GM23338 (cell line): ENCODE results near the gene TSPAN7. TPM values are rescaled to one million over a fixed set of nuclear protein-coding genes. Genes with fewer than 3 reads are reported as not detected.

ENCODE experiments used
- ATAC-seq: fragments of 200-7000 bp; cut with Tn5 transposase; 3 replicates; pipeline ENCODE4 v1.9.1; 2020
- DNase-seq: peaks from one replicate; pipeline ENCODE4 v3.0.0-alpha.2; 2015; ENCODE audit warnings: low spot score
- H2AFZ ChIP-seq: fragments of 200-600 bp; sonication (generic); 2 replicates; pipeline ENCODE4 v1.8.0; 2016; ENCODE audit warnings: antibody characterized with exemption, mild to moderate bottlenecking, moderate library complexity
- H3F3A ChIP-seq: fragments of 200-600 bp; sonication (generic); replicated peaks from 2 replicates; pipeline ENCODE4 v1.8.0; 2017; ENCODE audit warnings: antibody characterized with exemption, mixed run types, low read depth
- H3K27ac ChIP-seq: fragments of 200-600 bp; sonication (generic); 2 replicates; pipeline ENCODE4 v1.6.1; 2016; ENCODE audit warnings: low read depth
- H3K27me3 ChIP-seq: fragments of 200-600 bp; sonication (generic); 2 replicates; pipeline ENCODE4 v1.8.0; 2016; ENCODE audit warnings: mild to moderate bottlenecking, mixed run types, moderate library complexity; ENCODE audit not compliant: insufficient read depth
- H3K36me3 ChIP-seq: fragments of 200-600 bp; sonication (generic); 2 replicates; pipeline ENCODE4 v1.8.0; 2016; ENCODE audit warnings: mild to moderate bottlenecking; ENCODE audit not compliant: insufficient read depth
- H3K4me1 ChIP-seq: fragments of 200-600 bp; sonication (generic); 2 replicates; pipeline ENCODE4 v1.8.0; 2016; ENCODE audit warnings: mild to moderate bottlenecking, moderate library complexity; ENCODE audit not compliant: insufficient read depth
- H3K4me2 ChIP-seq: fragments of 200-600 bp; sonication (generic); 2 replicates; pipeline ENCODE4 v1.7.1; 2017; ENCODE audit warnings: mixed run types
- H3K4me3 ChIP-seq: fragments of 200-600 bp; sonication (generic); 2 replicates; pipeline ENCODE4 v1.6.1; 2016; ENCODE audit warnings: mixed run types
- H3K79me2 ChIP-seq: fragments of 200-600 bp; sonication (generic); replicated peaks from 2 replicates; pipeline ENCODE4 v1.8.0; 2017; ENCODE audit warnings: mild to moderate bottlenecking; ENCODE audit not compliant: insufficient read depth
- H3K9me2 ChIP-seq: fragments of 200-600 bp; sonication (generic); 2 replicates; pipeline ENCODE4 v1.8.0; 2017; ENCODE audit not compliant: insufficient read depth
- H4K20me1 ChIP-seq: fragments of 200-600 bp; sonication (generic); replicated peaks from 2 replicates; pipeline ENCODE4 v1.8.0; 2017; ENCODE audit warnings: mild to moderate bottlenecking; ENCODE audit not compliant: insufficient read depth
- H3K27ac Mint-ChIP-seq: 2 replicates; pipeline ENCODE4 v1.8.0; 2020; ENCODE audit warnings: inconsistent platforms, mild to moderate bottlenecking, moderate library complexity, mixed read lengths
- H3K27me3 Mint-ChIP-seq: 3 replicates; pipeline ENCODE4 v1.8.0; 2022; ENCODE audit warnings: low read depth, mild to moderate bottlenecking, moderate library complexity, mixed read lengths, inconsistent platforms; ENCODE audit not compliant: insufficient read depth, poor library complexity
- H3K36me3 Mint-ChIP-seq: 3 replicates; pipeline ENCODE4 v1.8.0; 2021; ENCODE audit warnings: low read depth, mild to moderate bottlenecking, inconsistent platforms, moderate library complexity, mixed read lengths
- H3K4me1 Mint-ChIP-seq: 3 replicates; pipeline ENCODE4 v1.8.0; 2020; ENCODE audit warnings: mild to moderate bottlenecking, inconsistent platforms, mixed read lengths
- H3K4me3 Mint-ChIP-seq: 3 replicates; pipeline ENCODE4 v1.8.0; 2021; ENCODE audit warnings: moderate library complexity, mild to moderate bottlenecking, inconsistent platforms, mixed read lengths
- H3K9me3 Mint-ChIP-seq: 3 replicates; pipeline ENCODE4 v1.8.0; 2020; ENCODE audit warnings: moderate library complexity, mild to moderate bottlenecking, inconsistent platforms, mixed read lengths
- EZH2 ChIP-seq: fragments of 200-600 bp; sonication (generic); IDR thresholded peaks from one replicate; pipeline ENCODE4 v1.8.0; 2017; ENCODE audit warnings: antibody characterized with exemption, mild to moderate bottlenecking, low read depth; ENCODE audit not compliant: unreplicated experiment
- JUNB ChIP-seq: IDR thresholded peaks from one replicate; pipeline ENCODE4 v1.6.1; 2016; ENCODE audit warnings: antibody characterized with exemption; ENCODE audit not compliant: unreplicated experiment
- POLR2AphosphoS5 ChIP-seq: IDR thresholded peaks from 2 replicates; pipeline ENCODE4 v1.6.1; 2016; ENCODE audit warnings: antibody characterized with exemption, low read depth
- STAT1 ChIP-seq: IDR thresholded peaks from one replicate; pipeline ENCODE4 v1.6.1; 2016; ENCODE audit warnings: antibody characterized with exemption; ENCODE audit not compliant: unreplicated experiment
- ZNF114 ChIP-seq: fragments of 250-450 bp; sonication (Bioruptor Pico); IDR thresholded peaks from 2 replicates; pipeline ENCODE4 v1.5.0; 2020; ENCODE audit warnings: mild to moderate bottlenecking, moderate library complexity
- polyA plus RNA-seq: library from polyadenylated mRNA; unstranded; fragments of >200 nt; fragmentation: Nextera tagmentation; extraction: Ambion mirVana; gene quantifications from 2 replicates; pipeline ENCODE4 v1.2.1, GENCODE V29; 2016
- total RNA-seq: library from RNA; depleted of rRNA; stranded (reverse); fragments of >200 nt; shearing (Covaris generic); gene quantifications from 2 replicates; pipeline ENCODE4 v1.2.3, GENCODE V29; 2014
- TF ChIP-seq, protein P1 (sequence below): fragments of 250-450 bp; sonication (Bioruptor Pico); IDR thresholded peaks from 2 replicates; pipeline ENCODE4 v1.5.0; 2020; ENCODE audit warnings: mild to moderate bottlenecking, moderate library complexity
- TF ChIP-seq, protein P2 (sequence below), 2 experiments: fragments of 200-600 bp in 1 of 2; sonication (generic) in 1 of 2; conservative IDR thresholded peaks; 2 replicates each; pipeline versions ENCODE4 v1.5.1 to v1.6.1; 2016 to 2017; ENCODE audit warnings: antibody characterized with exemption in 2 of 2, low read depth in 2 of 2, mild to moderate bottlenecking in 2 of 2, moderate library complexity in 1 of 2

The TSPAN7 gene
- total and polyA plus RNA-seq, 2 experiments from 2014 or later = 7.2 to 11.5 TPM

DNA sequence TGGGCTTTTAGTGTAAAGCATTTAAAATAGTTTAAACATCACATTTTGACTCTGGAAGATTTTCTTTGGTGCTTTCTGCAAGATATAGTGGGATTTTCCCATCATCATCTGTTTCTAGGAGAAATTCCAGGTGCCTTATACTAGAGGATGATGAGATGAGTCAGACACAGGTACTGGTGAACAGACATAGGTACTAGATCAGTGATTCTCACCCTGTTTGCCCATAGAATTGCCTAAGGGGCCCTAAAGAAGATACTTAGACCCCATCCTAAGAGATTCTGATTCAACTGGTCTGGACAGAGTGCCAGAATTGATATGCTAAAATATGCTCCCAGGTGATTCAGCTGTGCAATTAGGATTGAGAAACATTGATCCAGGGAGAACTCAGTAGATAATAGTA is 9.7 kb downstream of the TSPAN7 start (continued):
- TF ChIP-seq, protein P1, sequence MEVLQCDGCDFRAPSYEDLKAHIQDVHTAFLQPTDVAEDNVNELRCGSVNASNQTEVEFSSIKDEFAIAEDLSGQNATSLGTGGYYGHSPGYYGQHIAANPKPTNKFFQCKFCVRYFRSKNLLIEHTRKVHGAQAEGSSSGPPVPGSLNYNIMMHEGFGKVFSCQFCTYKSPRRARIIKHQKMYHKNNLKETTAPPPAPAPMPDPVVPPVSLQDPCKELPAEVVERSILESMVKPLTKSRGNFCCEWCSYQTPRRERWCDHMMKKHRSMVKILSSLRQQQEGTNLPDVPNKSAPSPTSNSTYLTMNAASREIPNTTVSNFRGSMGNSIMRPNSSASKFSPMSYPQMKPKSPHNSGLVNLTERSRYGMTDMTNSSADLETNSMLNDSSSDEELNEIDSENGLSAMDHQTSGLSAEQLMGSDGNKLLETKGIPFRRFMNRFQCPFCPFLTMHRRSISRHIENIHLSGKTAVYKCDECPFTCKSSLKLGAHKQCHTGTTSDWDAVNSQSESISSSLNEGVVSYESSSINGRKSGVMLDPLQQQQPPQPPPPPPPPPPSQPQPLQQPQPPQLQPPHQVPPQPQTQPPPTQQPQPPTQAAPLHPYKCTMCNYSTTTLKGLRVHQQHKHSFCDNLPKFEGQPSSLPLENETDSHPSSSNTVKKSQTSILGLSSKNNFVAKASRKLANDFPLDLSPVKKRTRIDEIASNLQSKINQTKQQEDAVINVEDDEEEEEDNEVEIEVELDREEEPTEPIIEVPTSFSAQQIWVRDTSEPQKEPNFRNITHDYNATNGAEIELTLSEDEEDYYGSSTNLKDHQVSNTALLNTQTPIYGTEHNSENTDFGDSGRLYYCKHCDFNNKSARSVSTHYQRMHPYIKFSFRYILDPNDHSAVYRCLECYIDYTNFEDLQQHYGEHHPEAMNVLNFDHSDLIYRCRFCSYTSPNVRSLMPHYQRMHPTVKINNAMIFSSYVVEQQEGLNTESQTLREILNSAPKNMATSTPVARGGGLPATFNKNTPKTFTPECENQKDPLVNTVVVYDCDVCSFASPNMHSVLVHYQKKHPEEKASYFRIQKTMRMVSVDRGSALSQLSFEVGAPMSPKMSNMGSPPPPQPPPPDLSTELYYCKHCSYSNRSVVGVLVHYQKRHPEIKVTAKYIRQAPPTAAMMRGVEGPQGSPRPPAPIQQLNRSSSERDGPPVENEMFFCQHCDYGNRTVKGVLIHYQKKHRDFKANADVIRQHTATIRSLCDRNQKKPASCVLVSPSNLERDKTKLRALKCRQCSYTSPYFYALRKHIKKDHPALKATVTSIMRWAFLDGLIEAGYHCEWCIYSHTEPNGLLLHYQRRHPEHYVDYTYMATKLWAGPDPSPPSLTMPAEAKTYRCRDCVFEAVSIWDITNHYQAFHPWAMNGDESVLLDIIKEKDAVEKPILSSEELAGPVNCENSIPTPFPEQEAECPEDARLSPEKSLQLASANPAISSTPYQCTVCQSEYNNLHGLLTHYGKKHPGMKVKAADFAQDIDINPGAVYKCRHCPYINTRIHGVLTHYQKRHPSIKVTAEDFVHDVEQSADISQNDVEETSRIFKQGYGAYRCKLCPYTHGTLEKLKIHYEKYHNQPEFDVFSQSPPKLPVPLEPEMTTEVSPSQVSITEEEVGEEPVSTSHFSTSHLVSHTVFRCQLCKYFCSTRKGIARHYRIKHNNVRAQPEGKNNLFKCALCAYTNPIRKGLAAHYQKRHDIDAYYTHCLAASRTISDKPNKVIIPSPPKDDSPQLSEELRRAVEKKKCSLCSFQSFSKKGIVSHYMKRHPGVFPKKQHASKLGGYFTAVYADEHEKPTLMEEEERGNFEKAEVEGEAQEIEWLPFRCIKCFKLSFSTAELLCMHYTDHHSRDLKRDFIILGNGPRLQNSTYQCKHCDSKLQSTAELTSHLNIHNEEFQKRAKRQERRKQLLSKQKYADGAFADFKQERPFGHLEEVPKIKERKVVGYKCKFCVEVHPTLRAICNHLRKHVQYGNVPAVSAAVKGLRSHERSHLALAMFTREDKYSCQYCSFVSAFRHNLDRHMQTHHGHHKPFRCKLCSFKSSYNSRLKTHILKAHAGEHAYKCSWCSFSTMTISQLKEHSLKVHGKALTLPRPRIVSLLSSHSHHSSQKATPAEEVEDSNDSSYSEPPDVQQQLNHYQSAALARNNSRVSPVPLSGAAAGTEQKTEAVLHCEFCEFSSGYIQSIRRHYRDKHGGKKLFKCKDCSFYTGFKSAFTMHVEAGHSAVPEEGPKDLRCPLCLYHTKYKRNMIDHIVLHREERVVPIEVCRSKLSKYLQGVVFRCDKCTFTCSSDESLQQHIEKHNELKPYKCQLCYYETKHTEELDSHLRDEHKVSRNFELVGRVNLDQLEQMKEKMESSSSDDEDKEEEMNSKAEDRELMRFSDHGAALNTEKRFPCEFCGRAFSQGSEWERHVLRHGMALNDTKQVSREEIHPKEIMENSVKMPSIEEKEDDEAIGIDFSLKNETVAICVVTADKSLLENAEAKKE (CRISPR knock-in tag) = no peak

DNA sequence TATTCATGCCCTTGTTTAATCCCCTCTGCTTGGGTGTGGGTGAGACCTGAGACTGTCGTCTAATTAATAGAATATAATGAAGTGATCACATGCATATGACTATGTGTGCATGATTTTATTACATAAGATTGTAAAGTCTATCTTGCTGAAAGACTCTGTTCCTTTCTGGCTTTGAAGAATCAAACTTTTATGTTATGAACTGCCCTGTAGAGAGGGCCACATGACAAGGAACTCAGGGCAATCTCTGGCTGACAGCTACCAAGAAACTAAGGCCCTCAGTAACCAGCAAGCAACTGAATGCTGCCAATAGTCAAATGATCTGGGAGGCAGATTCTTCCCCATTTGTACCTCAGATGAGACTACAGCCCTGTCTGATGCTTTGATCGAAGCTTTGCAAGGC is 13.5 kb downstream of the TSPAN7 start:
- DNase-seq = no peak
- ATAC-seq = no peak
- TF ChIP-seq POLR2AphosphoS5 = no peak
- TF ChIP-seq, protein P1 (CRISPR knock-in tag) = no peak
- no peak for TF ChIP-seq EZH2
- no peak for TF ChIP-seq JUNB
- TF ChIP-seq, protein P2, sequence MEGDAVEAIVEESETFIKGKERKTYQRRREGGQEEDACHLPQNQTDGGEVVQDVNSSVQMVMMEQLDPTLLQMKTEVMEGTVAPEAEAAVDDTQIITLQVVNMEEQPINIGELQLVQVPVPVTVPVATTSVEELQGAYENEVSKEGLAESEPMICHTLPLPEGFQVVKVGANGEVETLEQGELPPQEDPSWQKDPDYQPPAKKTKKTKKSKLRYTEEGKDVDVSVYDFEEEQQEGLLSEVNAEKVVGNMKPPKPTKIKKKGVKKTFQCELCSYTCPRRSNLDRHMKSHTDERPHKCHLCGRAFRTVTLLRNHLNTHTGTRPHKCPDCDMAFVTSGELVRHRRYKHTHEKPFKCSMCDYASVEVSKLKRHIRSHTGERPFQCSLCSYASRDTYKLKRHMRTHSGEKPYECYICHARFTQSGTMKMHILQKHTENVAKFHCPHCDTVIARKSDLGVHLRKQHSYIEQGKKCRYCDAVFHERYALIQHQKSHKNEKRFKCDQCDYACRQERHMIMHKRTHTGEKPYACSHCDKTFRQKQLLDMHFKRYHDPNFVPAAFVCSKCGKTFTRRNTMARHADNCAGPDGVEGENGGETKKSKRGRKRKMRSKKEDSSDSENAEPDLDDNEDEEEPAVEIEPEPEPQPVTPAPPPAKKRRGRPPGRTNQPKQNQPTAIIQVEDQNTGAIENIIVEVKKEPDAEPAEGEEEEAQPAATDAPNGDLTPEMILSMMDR (conservative IDR thresholded peaks at IDR 0.05; ENCODE audit: low read depth in 2 of 2) = no peak
- no peak for TF ChIP-seq ZNF114 (CRISPR knock-in tag)
- TF ChIP-seq STAT1 = no peak

More for the DNA sequence above, 13.5 kb downstream of the TSPAN7 start:
- Histone ChIP-seq H3K27me3 (no peaks in the 10 kb centered on the region), H3K36me3 (no peaks in the 10 kb centered on the region), H3K79me2 (no peaks in the 10 kb centered on the region), H2AFZ (no peak overlapping the region), H3K9me2 (no peaks in the 10 kb centered on the region), H4K20me1 (no peaks in the 10 kb centered on the region), H3K4me2 (no peak overlapping the region), H3F3A (no peaks in the 10 kb centered on the region), H3K27ac (no peak overlapping the region), H3K4me3 (no peak overlapping the region), H3K4me1 (peaks cover 5% of the 10 kb centered on the region; the same call in 1 of the 2 replicates)
- Mint-ChIP-seq H3K27ac (no peak overlapping the region), H3K9me3 (no peaks in the 10 kb centered on the region), H3K27me3 (no peaks in the 10 kb centered on the region), H3K4me1 (no peaks in the 10 kb centered on the region; the same call in 2 of the 3 replicates), H3K4me3 (no peak overlapping the region), H3K36me3 (no peaks in the 10 kb centered on the region)
